K562 (cell line): ENCODE results near the gene ACOT7. TPM values are rescaled to one million over a fixed set of nuclear protein-coding genes. Genes with fewer than 3 reads are reported as not detected.

Experiments used
- CCNT2 ChIP-seq: IDR thresholded peaks from 2 replicates; pipeline ENCODE4 v1.6.1; 2011; ENCODE audit warnings: borderline replicate concordance, low read depth, mild to moderate bottlenecking, moderate library complexity, mixed read lengths, low read length; ENCODE audit not compliant: insufficient read length; ENCODE audit errors: extremely low read depth
- HMGXB4 ChIP-seq: sonication (generic); formaldehyde crosslinking; IDR thresholded peaks from 2 replicates; pipeline ENCODE4 v1.8.1; 2023; ENCODE audit warnings: mild to moderate bottlenecking, missing genetic modification reagents
- HNRNPLL ChIP-seq: fragments of 200-400 bp; formaldehyde crosslinking; IDR thresholded peaks from 2 replicates; pipeline ENCODE4 v1.6.1; 2017; ENCODE audit warnings: low read length, low read depth, mild to moderate bottlenecking; ENCODE audit not compliant: poor library complexity, severe bottlenecking
- PBX2 ChIP-seq, 2 experiments: IDR thresholded peaks in 1 of 2; conservative IDR thresholded peaks in 1 of 2; 2 replicates each; pipeline ENCODE4 v1.6.1; 2016; ENCODE audit warnings: low read depth in 2 of 2, mild to moderate bottlenecking in 1 of 2, missing compliant biosample characterization in 1 of 2, missing genetic modification characterization in 1 of 2, moderate library complexity in 1 of 2
- PRDM10 ChIP-seq: fragments of 450-650 bp; IDR thresholded peaks from 2 replicates; pipeline ENCODE4 v1.6.1; 2018; ENCODE audit not compliant: partially characterized antibody
- SIX5 ChIP-seq, 2 experiments: IDR thresholded peaks; 2 replicates each; pipeline ENCODE4 v1.6.1; 2011; ENCODE audit warnings: low read length in 2 of 2, borderline replicate concordance in 1 of 2, low read depth in 1 of 2, mild to moderate bottlenecking in 1 of 2, moderate library complexity in 1 of 2; ENCODE audit not compliant: insufficient read depth in 1 of 2
- SLC30A9 ChIP-seq: fragments of 250-450 bp; sonication (Bioruptor Pico); IDR thresholded peaks from 2 replicates; pipeline ENCODE4 v1.8.0; 2022; ENCODE audit warnings: mild to moderate bottlenecking, moderate library complexity
- SMARCB1 ChIP-seq: IDR thresholded peaks from 2 replicates; pipeline ENCODE4 v1.6.1; 2011; ENCODE audit warnings: improper control_type of control experiment, low read depth; ENCODE audit not compliant: insufficient read length
- SNAPC5 ChIP-seq: fragments of 250-450 bp; sonication (Bioruptor Pico); IDR thresholded peaks from 2 replicates; pipeline ENCODE4 v1.8.0; 2021; ENCODE audit warnings: moderate library complexity, mild to moderate bottlenecking, inconsistent platforms
- TCF7L2 ChIP-seq: fragments of 150-350 bp; IDR thresholded peaks from 2 replicates; pipeline ENCODE4 v1.6.1; 2016; ENCODE audit warnings: low read depth, mild to moderate bottlenecking, low read length, moderate library complexity
- ZNF121 ChIP-seq: sonication (generic); formaldehyde crosslinking; conservative IDR thresholded peaks from 2 replicates; pipeline ENCODE4 v1.8.0; 2022; ENCODE audit warnings: missing genetic modification reagents
- ZNF23 ChIP-seq: fragments of 250-450 bp; sonication (Bioruptor Pico); IDR thresholded peaks from 2 replicates; pipeline ENCODE4 v1.4.0; 2020; ENCODE audit warnings: mild to moderate bottlenecking
- ZNF511 ChIP-seq: sonication (generic); formaldehyde crosslinking; IDR thresholded peaks from 2 replicates; pipeline ENCODE4 v1.8.0; 2022; ENCODE audit warnings: mild to moderate bottlenecking, missing genetic modification reagents
- ZNF639 ChIP-seq, 2 experiments: fragments of 200-800 bp in 1 of 2; sonication (Bioruptor generic) in 1 of 2; sonication (generic) in 1 of 2; formaldehyde crosslinking in 1 of 2; IDR thresholded peaks in 1 of 2; conservative IDR thresholded peaks in 1 of 2; 2 replicates each; pipeline versions ENCODE4 v1.5.0 to v1.6.1; 2016 to 2020; ENCODE audit warnings: missing compliant biosample characterization in 1 of 2, missing genetic modification characterization in 1 of 2, missing genetic modification reagents in 1 of 2
- polyA plus RNA-seq, 8 experiments: library from polyadenylated mRNA; depleted of rRNA in 4 of 8; stranded (reverse) in 5 of 8; unstranded in 3 of 8; fragments of >200 nt; fragmentation: Nextera tagmentation in 2 of 8; fragmentation: Illumina TruSeq in 1 of 8; extraction: Ambion mirVana in 2 of 8; extraction: Trizol in 1 of 8; gene quantifications; 2 replicates each; pipeline versions ENCODE4 v1.2.1 to v1.2.3, GENCODE V29; 2011 to 2014; ENCODE audit warnings: inconsistent platforms in 1 of 8, missing spikeins in 1 of 8
- total RNA-seq, 7 experiments: library from RNA; depleted of rRNA in 6 of 7; stranded (reverse); fragments of >200 nt in 6 of 7; fragmentation: Illumina TruSeq in 2 of 7; extraction: Trizol in 2 of 7; gene quantifications; 2 replicates each; pipeline versions ENCODE4 v1.2.1 to v1.2.3, GENCODE V29; 2011 to 2021; ENCODE audit warnings: low replicate concordance in 1 of 7

ACOT7 gene
- total and polyA plus RNA-seq, 9 of the 15 experiments (the other 6 are each of a cell fraction or from before 2014, with no cell fraction given): 7.0 to 92.6 (median 37.2) TPM

GRCh38 chr1:6245086-6245868 is 148.3 kb downstream of the ACOT7 start (continued):
- TF ChIP-seq ZNF121 (CRISPR knock-in tag): no peak
- TF ChIP-seq HNRNPLL: peak; percentile 32
- TF ChIP-seq ZNF511 (CRISPR knock-in tag): peak; percentile 100
- TF ChIP-seq ZNF23 (CRISPR knock-in tag): no peak
- peak; percentile 98 for TF ChIP-seq HMGXB4 (CRISPR knock-in tag)
- TF ChIP-seq SMARCB1: no peak
- no peak for TF ChIP-seq TCF7L2
- TF ChIP-seq PBX2 (CRISPR knock-in tag; IDR thresholded peaks at IDR 0.05; ENCODE audit: low read depth): peak; percentile 40; the same call in 1 of the 2 replicates
- no peak for TF ChIP-seq PBX2 (tag; conservative IDR thresholded peaks at IDR 0.05; ENCODE audit: low read depth)
- no peak for TF ChIP-seq SNAPC5 (CRISPR knock-in tag)
- TF ChIP-seq CCNT2: peak; percentile 69
- TF ChIP-seq SIX5 (IDR thresholded peaks at IDR 0.05; ENCODE audit: borderline replicate concordance in 1 of 2, insufficient read depth in 1 of 2, low read depth in 1 of 2, low read length in 2 of 2): no peak
- TF ChIP-seq ZNF639 (CRISPR knock-in tag; conservative IDR thresholded peaks at IDR 0.05 in 1 of 2, IDR thresholded peaks at IDR 0.05 in 1 of 2): peak in 1 of 2 experiments; percentile 90; a peak in 1 of 4 replicates
- no peak for TF ChIP-seq PRDM10
- no peak for TF ChIP-seq SLC30A9
